ENCODE data around the gene CORIN.

The CORIN gene

GRCh38 chr4:47686294-47686872 is 151.5 kb downstream of the CORIN start:
- peak; percentile 23 for DNase-seq (ENCODE audit: low read depth)

DNA sequence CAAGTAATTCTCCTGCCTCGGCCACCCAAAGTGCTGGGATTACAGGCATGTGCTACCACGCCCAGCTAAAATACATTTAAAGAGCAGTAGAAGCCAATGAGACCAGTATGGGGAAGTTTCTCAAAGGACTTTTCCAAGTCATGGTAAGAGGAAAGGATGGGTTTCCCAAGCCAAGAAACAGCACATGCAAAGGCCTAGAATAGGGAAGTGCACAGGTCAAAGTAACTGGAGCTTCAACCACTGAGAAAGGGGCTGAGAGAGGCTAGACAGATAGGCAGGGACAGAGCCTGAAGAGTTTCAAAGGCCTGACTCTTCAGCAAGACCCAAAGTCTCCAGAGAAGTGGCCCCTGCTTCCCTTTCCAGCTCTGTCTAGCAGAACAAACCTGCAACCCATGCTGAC is 162.1 kb downstream of the CORIN start:
- no peak for DNase-seq (ENCODE audit: low read depth)

- no peak for DNase-seq (ENCODE audit: low read depth)
Measured at GRCh38 chr4:47674144-47674543, 163.7 kb downstream of the CORIN start.

DNA sequence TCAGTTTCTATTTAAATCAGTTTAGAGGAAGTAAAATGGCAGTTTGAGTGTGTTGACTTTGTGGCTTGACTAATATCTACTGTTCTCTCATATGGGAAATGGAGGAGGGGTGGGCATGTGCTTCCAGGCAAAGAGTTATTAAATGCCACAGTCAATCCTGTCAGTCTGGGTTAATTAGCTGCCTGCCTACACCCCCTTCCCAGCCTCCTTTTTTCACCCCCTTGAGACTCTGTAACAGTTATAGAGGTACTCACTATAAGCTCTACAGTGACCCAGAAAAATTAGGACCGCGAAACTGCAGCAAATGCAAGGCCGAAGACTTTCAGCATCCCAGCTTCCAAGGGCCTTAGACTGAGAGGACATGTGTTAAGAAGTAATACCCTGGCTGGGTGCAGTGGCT is 165.2 kb downstream of the CORIN start:
- DNase-seq (ENCODE audit: low read depth) = no peak

GRCh38 chr4:47669946-47670345 is 167.9 kb downstream of the CORIN start:
- DNase-seq (ENCODE audit: low read depth) = no peak

DNA sequence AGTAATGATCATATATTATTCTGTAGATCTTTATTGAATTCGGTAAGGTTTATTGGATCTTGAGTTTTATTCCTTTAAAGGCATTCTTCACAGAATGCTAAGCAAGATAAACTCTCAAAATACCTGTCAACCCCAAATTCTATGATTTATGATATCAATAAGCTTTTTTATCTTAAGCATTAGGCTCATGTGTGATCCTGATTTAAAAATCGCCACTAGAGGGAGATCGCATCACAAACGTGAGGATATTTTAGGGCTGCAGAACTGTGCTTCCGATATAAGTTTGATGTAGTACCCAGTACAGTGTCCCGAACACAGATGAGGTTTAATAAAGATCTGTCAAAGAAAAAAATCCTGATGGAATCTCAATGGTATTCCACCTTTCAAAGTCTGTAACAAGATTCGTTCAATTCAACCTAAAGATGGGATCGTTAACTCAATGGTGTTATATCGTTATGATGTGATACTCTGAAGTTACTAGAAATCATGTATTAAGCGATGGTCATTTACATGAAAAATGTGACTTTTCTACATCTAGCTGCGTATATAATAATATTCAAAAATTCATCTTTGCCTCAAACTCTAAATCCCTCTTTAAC is 169.0 kb downstream of the CORIN start:
- DNase-seq (ENCODE audit: low read depth) = no peak

- DNase-seq (ENCODE audit: low read depth) = no peak
Measured at GRCh38 chr4:47668256-47668655, 169.6 kb downstream of the CORIN start.

DNA sequence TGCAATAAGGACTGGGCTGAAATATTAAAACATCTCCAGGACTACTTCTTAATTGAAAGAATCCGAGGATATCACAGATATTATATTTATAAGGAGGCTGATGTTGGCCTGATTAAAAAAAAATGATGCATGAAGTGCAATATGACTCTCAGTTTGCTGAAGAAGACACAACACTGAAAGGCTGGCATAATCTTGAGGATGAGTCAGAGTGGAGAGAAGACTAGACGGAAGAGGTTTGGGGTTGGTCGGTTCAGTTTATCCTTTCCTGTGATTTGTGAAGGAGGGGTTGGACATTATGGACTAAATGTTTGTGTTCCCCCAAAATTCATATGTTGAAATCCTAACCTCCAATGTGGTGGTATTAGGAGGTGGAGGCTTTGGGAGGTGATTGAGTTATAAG is 170.3 kb downstream of the CORIN start:
- DNase-seq (ENCODE audit: low read depth) = no peak

DNA sequence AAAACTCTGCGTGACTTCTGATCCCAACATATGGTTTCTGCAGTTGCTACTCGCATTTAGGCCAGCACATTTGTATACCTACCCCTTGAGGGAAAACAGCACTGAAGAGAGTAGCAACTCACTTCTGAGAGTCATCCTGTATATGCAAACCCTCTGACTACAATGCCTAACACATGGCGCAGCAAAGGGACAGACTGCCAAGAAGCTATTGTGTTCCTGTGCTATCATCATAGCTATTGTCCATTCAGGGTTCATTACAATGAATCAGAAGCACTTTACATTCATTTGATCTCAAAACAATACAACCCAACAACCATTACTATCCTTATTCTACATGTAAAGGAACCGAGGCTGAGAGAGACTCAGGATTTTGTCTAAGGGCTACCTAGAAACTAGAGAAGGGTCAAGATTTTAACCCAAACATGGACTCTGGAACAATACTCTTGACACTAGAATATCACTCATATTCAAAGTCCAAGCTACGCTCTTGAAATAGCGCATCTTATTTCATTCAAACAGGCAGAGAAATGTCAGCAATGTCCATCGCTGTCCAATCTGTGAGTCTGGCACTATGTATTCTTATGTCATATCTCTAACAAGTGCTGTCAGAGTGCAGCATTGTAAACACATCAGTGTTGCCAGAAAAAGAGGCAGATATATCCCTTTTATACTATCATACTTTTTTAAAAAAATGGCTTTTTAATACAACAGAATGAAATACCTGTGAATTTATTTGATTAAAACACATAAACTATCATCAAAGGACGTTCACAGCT is 173.6 kb downstream of the CORIN start:
- no peak for DNase-seq (ENCODE audit: low read depth)

GRCh38 chr4:47662975-47663374 is 174.9 kb downstream of the CORIN start:
- DNase-seq (ENCODE audit: low read depth) = peak; percentile 2

DNA sequence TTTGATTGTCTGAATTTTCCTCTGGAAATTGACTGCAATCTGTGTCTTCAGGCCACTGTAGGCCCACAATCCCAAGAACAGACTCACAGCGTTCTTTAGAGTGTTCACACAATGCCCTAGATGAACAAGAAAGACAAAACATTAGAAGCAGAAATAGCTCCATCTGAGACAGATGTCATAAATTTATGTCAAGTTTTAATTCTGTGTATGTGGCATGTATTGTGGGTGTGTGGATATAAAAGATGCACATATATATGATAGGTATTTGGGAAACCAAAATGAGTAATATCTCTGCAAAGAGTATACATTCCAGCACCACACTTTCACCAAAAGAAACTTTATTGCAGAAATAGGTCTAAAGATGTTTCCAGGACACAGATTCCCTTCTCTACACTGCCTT is 176.1 kb downstream of the CORIN start:
- no peak for DNase-seq (ENCODE audit: low read depth)

DNA sequence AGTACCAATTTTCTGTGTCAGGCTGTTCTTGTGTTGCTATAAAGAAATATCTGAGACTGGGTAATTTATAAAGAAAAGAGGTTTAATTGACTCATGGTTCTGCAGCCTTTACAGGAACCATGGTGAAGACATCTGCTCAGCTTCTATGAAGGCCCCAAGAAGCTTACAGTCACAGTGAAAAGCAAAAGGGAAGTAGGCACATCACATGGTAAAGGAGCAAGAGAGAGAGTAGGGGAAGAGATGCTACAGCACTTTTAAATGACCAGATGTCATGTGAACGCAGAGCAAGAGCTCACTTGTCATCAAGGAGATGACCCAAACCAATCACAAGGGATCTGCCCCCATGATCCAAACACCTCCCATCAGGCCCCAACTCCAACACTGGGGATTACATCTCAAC is 178.5 kb downstream of the CORIN start:
- no peak for DNase-seq (ENCODE audit: low read depth)

DNA sequence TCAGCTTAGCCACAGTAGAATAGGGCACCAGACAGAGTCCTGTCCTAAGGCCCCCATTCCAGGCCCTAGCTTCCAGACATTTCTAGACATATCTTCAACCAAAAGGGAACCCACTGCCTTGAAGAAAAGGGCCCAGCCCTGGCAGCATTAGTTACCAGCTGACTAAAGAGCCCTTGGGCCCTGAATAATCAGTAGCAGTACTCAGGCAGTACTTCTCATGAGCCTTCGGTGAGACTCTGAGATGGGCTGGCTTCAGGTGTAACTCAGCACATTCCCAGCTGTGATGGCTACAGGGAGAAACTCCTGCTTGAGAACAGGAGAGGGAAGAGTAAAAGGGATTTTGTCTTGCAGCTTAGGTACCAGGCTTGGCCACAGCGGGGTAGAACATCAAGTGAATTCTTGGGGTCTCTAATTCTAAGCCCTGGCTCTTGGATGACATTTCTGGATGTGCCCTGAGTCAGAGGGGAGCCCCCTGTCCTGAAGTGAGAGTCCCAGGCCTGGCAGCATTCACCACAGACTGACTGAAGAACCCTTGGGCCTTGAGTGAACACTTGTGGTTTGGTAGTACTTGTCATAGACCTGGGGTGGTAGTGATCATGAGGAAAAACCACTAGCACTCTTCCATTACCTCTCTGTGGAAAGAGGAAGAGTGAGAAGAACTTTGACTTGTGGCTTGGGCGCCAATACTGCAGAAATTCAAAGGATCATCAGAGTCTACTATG is 182.7 kb downstream of the CORIN start:
- DNase-seq (ENCODE audit: low read depth) = no peak

GRCh38 chr4:47652092-47652491 is 185.8 kb downstream of the CORIN start:
- DNase-seq (ENCODE audit: low read depth) = no peak

GRCh38 chr4:47651231-47651630 is 186.6 kb downstream of the CORIN start:
- no peak for DNase-seq (ENCODE audit: low read depth)

DNA sequence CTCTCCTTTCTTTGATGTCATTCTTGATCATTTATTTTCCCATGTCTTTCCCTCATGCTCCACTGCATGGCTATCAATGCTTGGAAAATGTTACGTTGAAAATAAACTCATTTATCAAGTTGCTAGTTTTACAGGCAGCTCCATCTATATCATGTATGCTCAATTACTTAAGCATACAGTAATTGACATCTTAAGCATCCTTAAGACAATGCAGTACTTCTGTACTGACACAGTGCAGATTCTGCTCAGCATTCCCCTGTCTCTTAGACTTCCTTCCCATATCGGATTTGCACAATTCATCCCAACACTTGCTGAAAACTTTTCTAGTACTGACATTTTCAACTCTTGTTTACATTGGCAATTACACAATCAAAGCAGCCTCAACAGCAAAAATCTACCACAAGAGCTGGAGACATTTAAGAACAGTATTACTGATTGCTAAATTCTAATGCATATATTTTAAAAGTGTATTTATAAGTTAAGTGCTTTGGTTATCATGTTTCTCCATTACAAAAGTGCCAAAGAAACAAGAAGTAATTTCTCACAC is 187.2 kb downstream of the CORIN start:
- no peak for DNase-seq (ENCODE audit: low read depth)

- no peak for DNase-seq (ENCODE audit: low read depth)
Measured at GRCh38 chr4:47647544-47647943, 190.3 kb downstream of the CORIN start.

DNA sequence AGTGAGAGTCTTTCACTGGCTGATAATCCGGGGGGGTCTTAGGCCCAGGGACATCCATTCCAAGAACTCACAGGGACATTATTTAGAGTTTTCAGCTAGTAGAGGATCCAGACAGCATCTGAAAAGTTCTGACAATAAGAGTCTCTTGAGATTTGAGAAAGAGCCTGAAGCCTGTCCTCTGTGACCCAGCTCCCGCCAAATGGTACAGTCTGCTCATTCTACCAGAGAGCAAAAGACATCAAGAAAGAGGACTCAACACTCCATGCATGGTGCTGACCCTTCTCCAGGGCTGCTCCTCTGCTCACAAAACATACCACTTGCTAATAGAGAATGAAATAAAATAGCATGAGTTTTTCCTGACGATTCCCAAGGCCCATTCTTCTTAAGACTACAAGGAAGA is 190.8 kb downstream of the CORIN start:
- no peak for DNase-seq (ENCODE audit: low read depth)

DNA sequence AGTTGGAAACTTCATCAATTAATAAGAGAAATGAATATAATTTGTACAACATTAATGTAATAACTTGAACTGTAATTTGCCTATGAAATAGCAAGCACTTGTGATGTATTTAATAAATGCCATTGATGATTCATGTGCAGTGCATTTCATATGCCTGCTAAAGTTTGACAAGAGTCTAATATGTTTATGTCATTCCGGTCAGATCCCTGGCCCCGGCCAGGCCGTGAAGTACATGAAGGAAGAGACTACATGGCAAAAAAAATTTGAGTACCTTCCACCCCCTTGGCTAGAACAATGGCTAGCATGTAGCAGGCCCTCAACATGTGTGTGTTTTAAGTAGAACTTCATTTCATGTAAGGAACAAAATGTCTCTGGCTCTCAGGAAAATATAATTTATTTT is 191.5 kb downstream of the CORIN start:
- no peak for DNase-seq (ENCODE audit: low read depth)

GRCh38 chr4:47643845-47644244 is 194.0 kb downstream of the CORIN start:
- no peak for DNase-seq (ENCODE audit: low read depth)

GRCh38 chr4:47642985-47643760 is 194.7 kb downstream of the CORIN start:
- no peak for DNase-seq (ENCODE audit: low read depth)
